Measurements from ENCODE around the gene OVOL3.
"Not testable (repeated sequence)": the region's sequence is repeated elsewhere in the genome, so short reads cannot be mapped to it uniquely, and the experiment has no call there.

OVOL3 gene

GRCh38 chr19:36110487-36111199, at the start of gene OVOL3:
OVOL3 (plus strand) TSS chr19:36111143; CDS start chr19:36111203, 60 bp downstream.
- no peaks in the 10 kb centered on the region for H3K27me3 ChIP-seq (ENCODE audit: control insufficient read depth in 1 of 2, insufficient read depth in 2 of 2, low read length in 2 of 2)
- no peak within 1 kb of the TSS for H3K27ac ChIP-seq (ENCODE audit: low read length)
- no peak within 1 kb of the TSS for H3K4me3 ChIP-seq (ENCODE audit: low read length in 2 of 2)
- no peaks in the 10 kb centered on the region for H3K9me3 ChIP-seq (ENCODE audit: control insufficient read depth in 2 of 2, low read length in 2 of 2)
- H3K9ac ChIP-seq (ENCODE audit: low read length in 2 of 2) = no peak within 1 kb of the TSS
- peaks cover 9 to 16% of the 10 kb centered on the region in 2 donors for H3K36me3 ChIP-seq (ENCODE audit: control insufficient read depth in 2 of 2, insufficient read depth in 2 of 2, low read length in 2 of 2)
- peaks cover 20% of the 10 kb centered on the region for H3K4me1 ChIP-seq (ENCODE audit: control insufficient read depth, insufficient read depth, low read length)

- no peaks in the 10 kb centered on the region for H3K4me1 ChIP-seq (ENCODE audit: control insufficient read depth, insufficient read depth, low read length)
- no peaks in the 10 kb centered on the region for H3K27me3 ChIP-seq (ENCODE audit: control insufficient read depth in 1 of 2, insufficient read depth in 2 of 2, low read length in 2 of 2)
- H3K36me3 ChIP-seq (ENCODE audit: control insufficient read depth in 2 of 2, insufficient read depth in 2 of 2, low read length in 2 of 2) = no peaks in the 10 kb centered on the region
- no peak overlapping the region for H3K9ac ChIP-seq (ENCODE audit: low read length in 2 of 2)
- no peaks in the 10 kb centered on the region for H3K9me3 ChIP-seq (ENCODE audit: control insufficient read depth in 2 of 2, low read length in 2 of 2)
- no peak overlapping the region for H3K27ac ChIP-seq (ENCODE audit: low read length)
- no peak overlapping the region for H3K4me3 ChIP-seq (ENCODE audit: low read length in 2 of 2)
These were observed 49.6 kb upstream of the OVOL3 start for GRCh38 chr19:36061367-36061766.

- H3K9ac ChIP-seq (ENCODE audit: low read length in 2 of 2) = no peak overlapping the region
- no peaks in the 10 kb centered on the region for H3K4me1 ChIP-seq (ENCODE audit: control insufficient read depth, insufficient read depth, low read length)
- no peaks in the 10 kb centered on the region for H3K9me3 ChIP-seq (ENCODE audit: control insufficient read depth in 2 of 2, low read length in 2 of 2)
- no peaks in the 10 kb centered on the region for H3K27me3 ChIP-seq (ENCODE audit: control insufficient read depth in 1 of 2, insufficient read depth in 2 of 2, low read length in 2 of 2)
- H3K36me3 ChIP-seq (ENCODE audit: control insufficient read depth in 2 of 2, insufficient read depth in 2 of 2, low read length in 2 of 2) = no peaks in the 10 kb centered on the region
- H3K4me3 ChIP-seq (ENCODE audit: low read length in 2 of 2) = no peak overlapping the region
- H3K27ac ChIP-seq (ENCODE audit: low read length) = no peak overlapping the region
These were observed 46.1 kb upstream of the OVOL3 start for GRCh38 chr19:36064826-36065225.

GRCh38 chr19:36067681-36068080, 43.3 kb upstream of the OVOL3 start:
- Histone ChIP-seq H3K36me3 (ENCODE audit: control insufficient read depth in 2 of 2, insufficient read depth in 2 of 2, low read length in 2 of 2) (no peaks in the 10 kb centered on the region), H3K27ac (ENCODE audit: low read length) (no peak overlapping the region), H3K9me3 (ENCODE audit: control insufficient read depth in 2 of 2, low read length in 2 of 2) (no peaks in the 10 kb centered on the region), H3K27me3 (ENCODE audit: control insufficient read depth in 1 of 2, insufficient read depth in 2 of 2, low read length in 2 of 2) (no peaks in the 10 kb centered on the region), H3K9ac (ENCODE audit: low read length in 2 of 2) (no peak overlapping the region), H3K4me1 (ENCODE audit: control insufficient read depth, insufficient read depth, low read length) (no peaks in the 10 kb centered on the region), H3K4me3 (ENCODE audit: low read length in 2 of 2) (no peak overlapping the region)

- not testable (repeated sequence) for H3K4me3 ChIP-seq (ENCODE audit: low read length in 2 of 2)
These were observed 42.0 kb upstream of the OVOL3 start for GRCh38 chr19:36068810-36069499.

GRCh38 chr19:36072081-36072480, 38.9 kb upstream of the OVOL3 start:
- no peak overlapping the region for H3K4me3 ChIP-seq (ENCODE audit: low read length in 2 of 2)
- no peaks in the 10 kb centered on the region for H3K4me1 ChIP-seq (ENCODE audit: control insufficient read depth, insufficient read depth, low read length)
- H3K9ac ChIP-seq (ENCODE audit: low read length in 2 of 2) = no peak overlapping the region
- no peak overlapping the region for H3K27ac ChIP-seq (ENCODE audit: low read length)
- H3K9me3 ChIP-seq (ENCODE audit: control insufficient read depth in 2 of 2, low read length in 2 of 2) = no peaks in the 10 kb centered on the region
- no peaks in the 10 kb centered on the region for H3K27me3 ChIP-seq (ENCODE audit: control insufficient read depth in 1 of 2, insufficient read depth in 2 of 2, low read length in 2 of 2)
- H3K36me3 ChIP-seq (ENCODE audit: control insufficient read depth in 2 of 2, insufficient read depth in 2 of 2, low read length in 2 of 2) = no peaks in the 10 kb centered on the region

More at GRCh38 chr19:36068810-36069499, 42.0 kb upstream of the OVOL3 start:
- not testable (repeated sequence) for H3K36me3 ChIP-seq (ENCODE audit: control insufficient read depth in 2 of 2, insufficient read depth in 2 of 2, low read length in 2 of 2); H3K9me3 ChIP-seq (ENCODE audit: control insufficient read depth in 2 of 2, low read length in 2 of 2); H3K27ac ChIP-seq (ENCODE audit: low read length); H3K27me3 ChIP-seq (ENCODE audit: control insufficient read depth in 1 of 2, insufficient read depth in 2 of 2, low read length in 2 of 2); H3K9ac ChIP-seq (ENCODE audit: low read length in 2 of 2); H3K4me1 ChIP-seq (ENCODE audit: control insufficient read depth, insufficient read depth, low read length)

- no peaks in the 10 kb centered on the region for H3K36me3 ChIP-seq (ENCODE audit: control insufficient read depth in 2 of 2, insufficient read depth in 2 of 2, low read length in 2 of 2)
- H3K27me3 ChIP-seq (ENCODE audit: control insufficient read depth in 1 of 2, insufficient read depth in 2 of 2, low read length in 2 of 2) = no peaks in the 10 kb centered on the region
- no peaks in the 10 kb centered on the region for H3K9me3 ChIP-seq (ENCODE audit: control insufficient read depth in 2 of 2, low read length in 2 of 2)
- H3K4me3 ChIP-seq (ENCODE audit: low read length in 2 of 2) = no peak overlapping the region
- no peak overlapping the region for H3K27ac ChIP-seq (ENCODE audit: low read length)
- H3K9ac ChIP-seq (ENCODE audit: low read length in 2 of 2) = no peak overlapping the region
- no peaks in the 10 kb centered on the region for H3K4me1 ChIP-seq (ENCODE audit: control insufficient read depth, insufficient read depth, low read length)
These were observed 37.6 kb upstream of the OVOL3 start for GRCh38 chr19:36073121-36073876.

GRCh38 chr19:36079389-36079945, 31.5 kb upstream of the OVOL3 start:
- Histone ChIP-seq H3K4me3 (ENCODE audit: low read length in 2 of 2) (no peak overlapping the region), H3K27ac (ENCODE audit: low read length) (no peak overlapping the region), H3K9me3 (ENCODE audit: control insufficient read depth in 2 of 2, low read length in 2 of 2) (no peaks in the 10 kb centered on the region), H3K4me1 (ENCODE audit: control insufficient read depth, insufficient read depth, low read length) (no peaks in the 10 kb centered on the region), H3K27me3 (ENCODE audit: control insufficient read depth in 1 of 2, insufficient read depth in 2 of 2, low read length in 2 of 2) (no peaks in the 10 kb centered on the region), H3K36me3 (ENCODE audit: control insufficient read depth in 2 of 2, insufficient read depth in 2 of 2, low read length in 2 of 2) (no peaks in the 10 kb centered on the region), H3K9ac (ENCODE audit: low read length in 2 of 2) (no peak overlapping the region)

GRCh38 chr19:36081385-36081784, 29.6 kb upstream of the OVOL3 start:
- H3K36me3 ChIP-seq (ENCODE audit: control insufficient read depth in 2 of 2, insufficient read depth in 2 of 2, low read length in 2 of 2) = no peaks in the 10 kb centered on the region
- no peak overlapping the region for H3K9ac ChIP-seq (ENCODE audit: low read length in 2 of 2)
- no peak overlapping the region for H3K27ac ChIP-seq (ENCODE audit: low read length)
- no peaks in the 10 kb centered on the region for H3K9me3 ChIP-seq (ENCODE audit: control insufficient read depth in 2 of 2, low read length in 2 of 2)
- no peak overlapping the region for H3K4me3 ChIP-seq (ENCODE audit: low read length in 2 of 2)
- H3K27me3 ChIP-seq (ENCODE audit: control insufficient read depth in 1 of 2, insufficient read depth in 2 of 2, low read length in 2 of 2) = no peaks in the 10 kb centered on the region
- no peaks in the 10 kb centered on the region for H3K4me1 ChIP-seq (ENCODE audit: control insufficient read depth, insufficient read depth, low read length)

GRCh38 chr19:36081894-36082293, 29.0 kb upstream of the OVOL3 start:
- Histone ChIP-seq H3K4me1 (ENCODE audit: control insufficient read depth, insufficient read depth, low read length) (no peaks in the 10 kb centered on the region), H3K4me3 (ENCODE audit: low read length in 2 of 2) (no peak overlapping the region), H3K36me3 (ENCODE audit: control insufficient read depth in 2 of 2, insufficient read depth in 2 of 2, low read length in 2 of 2) (no peaks in the 10 kb centered on the region), H3K27ac (ENCODE audit: low read length) (no peak overlapping the region), H3K9ac (ENCODE audit: low read length in 2 of 2) (no peak overlapping the region), H3K9me3 (ENCODE audit: control insufficient read depth in 2 of 2, low read length in 2 of 2) (no peaks in the 10 kb centered on the region), H3K27me3 (ENCODE audit: control insufficient read depth in 1 of 2, insufficient read depth in 2 of 2, low read length in 2 of 2) (no peaks in the 10 kb centered on the region)
